ENCODE data around the gene DPP6.

The DPP6 gene

DNA sequence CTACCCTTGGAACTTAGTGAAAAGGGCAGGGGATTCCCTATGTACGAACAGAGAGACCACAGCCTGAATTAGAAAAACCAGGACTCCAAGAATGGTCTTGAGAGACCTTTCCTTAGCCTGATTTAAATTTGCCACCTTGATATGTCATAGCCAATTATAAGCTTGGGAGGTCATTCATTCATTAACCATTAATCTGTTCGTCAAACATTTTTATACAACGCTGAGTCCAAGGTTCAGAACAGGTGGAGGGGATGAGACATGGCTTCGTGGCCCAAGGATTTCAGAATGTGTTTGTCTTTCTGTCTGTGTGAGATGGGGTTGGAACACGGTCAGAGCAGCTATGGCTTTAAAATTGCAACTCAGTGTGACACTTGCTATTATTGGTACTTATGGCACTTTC lies 792.8 kb downstream of the DPP6 start:
- Histone ChIP-seq H3K4me3 (ENCODE audit: severe bottlenecking) (no peak overlapping the region), H3K4me1 (ENCODE audit: insufficient read depth, poor library complexity, severe bottlenecking) (no peaks in the 10 kb centered on the region), H3K27ac (ENCODE audit: poor library complexity, severe bottlenecking) (no peak overlapping the region), H3K9me3 (ENCODE audit: severe bottlenecking) (no peaks in the 10 kb centered on the region), H3K36me3 (ENCODE audit: low read depth) (no peaks in the 10 kb centered on the region), H3K27me3 (ENCODE audit: insufficient read depth, poor library complexity, severe bottlenecking) (peaks cover 20% of the 10 kb centered on the region)
- DNase-seq (ENCODE audit: low spot score) (no peak), ATAC-seq (ENCODE audit: low read depth) (no peak)
- TF ChIP-seq, protein P1, sequence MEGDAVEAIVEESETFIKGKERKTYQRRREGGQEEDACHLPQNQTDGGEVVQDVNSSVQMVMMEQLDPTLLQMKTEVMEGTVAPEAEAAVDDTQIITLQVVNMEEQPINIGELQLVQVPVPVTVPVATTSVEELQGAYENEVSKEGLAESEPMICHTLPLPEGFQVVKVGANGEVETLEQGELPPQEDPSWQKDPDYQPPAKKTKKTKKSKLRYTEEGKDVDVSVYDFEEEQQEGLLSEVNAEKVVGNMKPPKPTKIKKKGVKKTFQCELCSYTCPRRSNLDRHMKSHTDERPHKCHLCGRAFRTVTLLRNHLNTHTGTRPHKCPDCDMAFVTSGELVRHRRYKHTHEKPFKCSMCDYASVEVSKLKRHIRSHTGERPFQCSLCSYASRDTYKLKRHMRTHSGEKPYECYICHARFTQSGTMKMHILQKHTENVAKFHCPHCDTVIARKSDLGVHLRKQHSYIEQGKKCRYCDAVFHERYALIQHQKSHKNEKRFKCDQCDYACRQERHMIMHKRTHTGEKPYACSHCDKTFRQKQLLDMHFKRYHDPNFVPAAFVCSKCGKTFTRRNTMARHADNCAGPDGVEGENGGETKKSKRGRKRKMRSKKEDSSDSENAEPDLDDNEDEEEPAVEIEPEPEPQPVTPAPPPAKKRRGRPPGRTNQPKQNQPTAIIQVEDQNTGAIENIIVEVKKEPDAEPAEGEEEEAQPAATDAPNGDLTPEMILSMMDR (IDR thresholded peaks at IDR 0.05; ENCODE audit: poor library complexity, severe bottlenecking), result no peak

DNA sequence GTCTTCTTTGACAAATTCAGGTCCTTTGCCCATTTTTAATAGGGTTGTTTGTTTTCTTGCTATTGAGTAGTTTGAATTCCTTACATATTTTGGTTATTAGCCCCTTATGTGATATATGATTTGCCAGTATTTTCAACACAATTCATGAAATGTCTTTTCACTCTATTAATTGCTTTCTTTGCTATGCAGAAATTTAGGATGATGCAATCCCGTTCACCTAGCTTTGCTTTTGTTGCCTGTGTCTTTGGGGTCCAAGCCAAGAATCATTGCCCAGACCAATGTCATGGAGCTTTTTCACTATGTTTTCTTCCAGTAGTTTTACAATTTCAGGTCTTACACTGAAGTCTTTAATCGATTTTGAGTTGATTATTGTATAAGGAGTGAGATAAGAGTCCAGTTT lies 796.3 kb downstream of the DPP6 start:
- Histone ChIP-seq H3K27ac (ENCODE audit: poor library complexity, severe bottlenecking) (no peak overlapping the region), H3K36me3 (ENCODE audit: low read depth) (no peaks in the 10 kb centered on the region), H3K9me3 (ENCODE audit: severe bottlenecking) (peaks cover 1% of the 10 kb centered on the region), H3K4me3 (ENCODE audit: severe bottlenecking) (no peak overlapping the region), H3K4me1 (ENCODE audit: insufficient read depth, poor library complexity, severe bottlenecking) (no peaks in the 10 kb centered on the region), H3K27me3 (ENCODE audit: insufficient read depth, poor library complexity, severe bottlenecking) (peaks cover 3% of the 10 kb centered on the region)
- no peak for DNase-seq (ENCODE audit: low spot score)
- TF ChIP-seq, protein P1 (IDR thresholded peaks at IDR 0.05; ENCODE audit: poor library complexity, severe bottlenecking), result no peak
- ATAC-seq (ENCODE audit: low read depth), result no peak

- TF ChIP-seq, protein P1 (IDR thresholded peaks at IDR 0.05; ENCODE audit: poor library complexity, severe bottlenecking), result no peak
- H3K27me3 ChIP-seq (ENCODE audit: insufficient read depth, poor library complexity, severe bottlenecking), result no peaks in the 10 kb centered on the region
- peaks cover 1% of the 10 kb centered on the region for H3K9me3 ChIP-seq (ENCODE audit: severe bottlenecking)
- DNase-seq (ENCODE audit: low spot score) (no peak), ATAC-seq (ENCODE audit: low read depth) (no peak)
- no peaks in the 10 kb centered on the region for H3K4me1 ChIP-seq (ENCODE audit: insufficient read depth, poor library complexity, severe bottlenecking)
- H3K4me3 ChIP-seq (ENCODE audit: severe bottlenecking), result no peak overlapping the region
- H3K27ac ChIP-seq (ENCODE audit: poor library complexity, severe bottlenecking), result no peak overlapping the region
- H3K36me3 ChIP-seq (ENCODE audit: low read depth), result no peaks in the 10 kb centered on the region
Measured at GRCh38 chr7:154852205-154852604, 800.0 kb downstream of the DPP6 start.

GRCh38 chr7:154853063-154853726 lies 801.0 kb downstream of the DPP6 start:
- Histone ChIP-seq H3K4me1 (ENCODE audit: insufficient read depth, poor library complexity, severe bottlenecking) (no peaks in the 10 kb centered on the region), H3K27me3 (ENCODE audit: insufficient read depth, poor library complexity, severe bottlenecking) (no peaks in the 10 kb centered on the region), H3K4me3 (ENCODE audit: severe bottlenecking) (no peak overlapping the region), H3K9me3 (ENCODE audit: severe bottlenecking) (peaks cover 1% of the 10 kb centered on the region), H3K36me3 (ENCODE audit: low read depth) (no peaks in the 10 kb centered on the region), H3K27ac (ENCODE audit: poor library complexity, severe bottlenecking) (no peak overlapping the region)
- no peak for DNase-seq (ENCODE audit: low spot score)
- TF ChIP-seq, protein P1 (IDR thresholded peaks at IDR 0.05; ENCODE audit: poor library complexity, severe bottlenecking), result no peak
- ATAC-seq (ENCODE audit: low read depth), result no peak

- TF ChIP-seq, protein P1 (IDR thresholded peaks at IDR 0.05; ENCODE audit: poor library complexity, severe bottlenecking), result no peak
- Histone ChIP-seq H3K9me3 (ENCODE audit: severe bottlenecking) (peaks cover 1% of the 10 kb centered on the region), H3K27me3 (ENCODE audit: insufficient read depth, poor library complexity, severe bottlenecking) (no peaks in the 10 kb centered on the region), H3K4me1 (ENCODE audit: insufficient read depth, poor library complexity, severe bottlenecking) (no peaks in the 10 kb centered on the region), H3K36me3 (ENCODE audit: low read depth) (no peaks in the 10 kb centered on the region), H3K27ac (ENCODE audit: poor library complexity, severe bottlenecking) (no peak overlapping the region), H3K4me3 (ENCODE audit: severe bottlenecking) (no peak overlapping the region)
- ATAC-seq (ENCODE audit: low read depth) (no peak), DNase-seq (ENCODE audit: low spot score) (no peak)
Measured at GRCh38 chr7:154853727-154854095, 801.5 kb downstream of the DPP6 start.

Data from RWPE2 (cell line).